Prostate gland (tissue), 2 donors: Measurements from ENCODE around the gene HCAR2. TPM values are rescaled to one million over a fixed set of nuclear protein-coding genes. Genes with fewer than 3 reads are reported as not detected.

Source experiments
- DNase-seq: peaks from one replicate; pipeline ENCODE4 v3.0.0-alpha.2; 2019; ENCODE audit warnings: low spot score
- H3K27ac ChIP-seq, 2 donors: fragments of 200-600 bp; sonication (generic); 2 replicates each; pipeline ENCODE4 v1.5.1; 2017 to 2019
- H3K27me3 ChIP-seq: fragments of 200-600 bp; sonication (generic); replicated peaks from 2 replicates; pipeline ENCODE4 v1.5.1; 2019; ENCODE audit not compliant: insufficient read depth
- H3K36me3 ChIP-seq, 2 donors: fragments of 200-600 bp; sonication (generic); 1 replicate in 1 of 2; 2 replicates in 1 of 2; pipeline versions ENCODE4 v1.5.1 to v1.8.1; 2017 to 2019
- H3K4me1 ChIP-seq: fragments of 200-600 bp; sonication (generic); replicated peaks from 2 replicates; pipeline ENCODE4 v1.5.1; 2019
- H3K4me3 ChIP-seq, 2 donors: fragments of 200-600 bp; sonication (generic); 2 replicates each; pipeline ENCODE4 v1.5.1; 2017 to 2019
- H3K9me3 ChIP-seq: fragments of 200-600 bp; sonication (generic); 2 replicates; pipeline ENCODE4 v1.5.1; 2017
- CTCF ChIP-seq, 4 experiments: fragments of 200-600 bp in 2 of 4; fragments of 450-650 bp in 2 of 4; sonication (generic) in 2 of 4; IDR thresholded peaks; 1 replicate in 3 of 4; 2 replicates in 1 of 4; pipeline ENCODE4 v1.5.1; 2016 to 2019; ENCODE audit warnings: antibody characterized with exemption in 4 of 4, mild to moderate bottlenecking in 2 of 4, moderate library complexity in 2 of 4
- POLR2A ChIP-seq: fragments of 450-650 bp; IDR thresholded peaks from one replicate; pipeline ENCODE4 v1.6.1; 2016; ENCODE audit warnings: antibody characterized with exemption, mild to moderate bottlenecking
- POLR2AphosphoS5 ChIP-seq: sonication (generic); formaldehyde crosslinking; IDR thresholded peaks from one replicate; pipeline ENCODE4 v1.6.1; 2017; ENCODE audit warnings: antibody characterized with exemption
- WGBS: methylation state at CpG from one replicate; pipeline ENCODE4 v1.1.5; 2018; 5-methylcytosine and 5-hydroxymethylcytosine counted together
- intact Hi-C: fragments of 100-400 bp; cut with DNase I; formaldehyde crosslinking; loops from one replicate; pipeline ENCODE4 v1.14.2; 2022
- total RNA-seq, 2 donors: library from RNA; depleted of rRNA; stranded (reverse); fragments of >200 nt; gene quantifications; one replicate each; pipeline ENCODE4 v1.1.0, GENCODE V29; 2016

HCAR2 gene
- total RNA-seq, 2 donors from 2014 or later = 1.6 to 2.7 TPM

GRCh38 chr12:122672515-122672914 is 30.6 kb downstream of the HCAR2 start:
- Histone ChIP-seq H3K4me1 (no peaks in the 10 kb centered on the region), H3K4me3 (no peak overlapping the region), H3K27me3 (no peaks in the 10 kb centered on the region), H3K27ac (no peak overlapping the region), H3K36me3 (no peaks in the 10 kb centered on the region), H3K9me3 (no peaks in the 10 kb centered on the region)
- 86% methylated on average over 2 of the region's 2 CpGs for WGBS
- intact Hi-C loops = no loop called here
- DNase-seq = no peak
- no peak for TF ChIP-seq CTCF (IDR thresholded peaks at IDR 0.05)
- TF ChIP-seq POLR2A = no peak
- no peak for TF ChIP-seq POLR2AphosphoS5

DNA sequence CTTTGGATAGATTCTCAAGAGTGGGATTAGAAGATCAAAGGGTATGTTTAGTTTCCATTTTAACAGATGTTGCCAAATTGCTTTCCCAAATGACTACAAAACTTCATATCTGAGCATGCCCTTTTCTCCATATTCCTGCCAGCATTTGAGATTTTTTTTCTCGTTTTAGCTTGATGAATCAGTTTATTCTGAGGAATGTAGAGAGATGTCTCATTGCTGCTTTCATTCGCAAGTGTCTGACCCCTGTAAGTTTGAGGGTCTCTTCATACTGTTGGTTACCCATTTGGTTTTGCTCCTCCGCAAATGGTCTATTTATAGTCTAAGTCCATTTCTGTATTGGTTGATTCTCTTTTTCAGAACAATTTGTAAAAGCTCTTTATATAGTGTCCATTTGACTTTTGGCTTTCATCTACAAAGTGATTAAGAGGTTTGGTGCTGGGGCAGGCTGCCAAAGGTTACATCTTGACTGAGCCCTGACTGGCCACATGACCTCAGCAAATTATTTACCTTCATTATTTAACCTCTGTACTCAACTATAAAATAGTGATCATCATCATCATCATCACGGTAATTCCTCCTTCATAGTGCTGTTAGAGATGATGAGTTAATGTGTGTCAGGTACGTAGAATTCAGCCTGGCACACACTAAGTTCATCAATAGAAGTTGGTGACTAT is 33.6 kb downstream of the HCAR2 start:
- DNase-seq = no peak
- no peaks in the 10 kb centered on the region for H3K9me3 ChIP-seq
- TF ChIP-seq POLR2A = no peak
- TF ChIP-seq POLR2AphosphoS5 = no peak
- no peak for TF ChIP-seq CTCF (IDR thresholded peaks at IDR 0.05)
- intact Hi-C loops = no loop called here
- no peak overlapping the region for H3K4me3 ChIP-seq
- no peaks in the 10 kb centered on the region for H3K4me1 ChIP-seq
- no peak overlapping the region for H3K27ac ChIP-seq
- no peaks in the 10 kb centered on the region for H3K27me3 ChIP-seq
- no peaks in the 10 kb centered on the region for H3K36me3 ChIP-seq
- 65% methylated on average over 5 of the region's 5 CpGs for WGBS

DNA sequence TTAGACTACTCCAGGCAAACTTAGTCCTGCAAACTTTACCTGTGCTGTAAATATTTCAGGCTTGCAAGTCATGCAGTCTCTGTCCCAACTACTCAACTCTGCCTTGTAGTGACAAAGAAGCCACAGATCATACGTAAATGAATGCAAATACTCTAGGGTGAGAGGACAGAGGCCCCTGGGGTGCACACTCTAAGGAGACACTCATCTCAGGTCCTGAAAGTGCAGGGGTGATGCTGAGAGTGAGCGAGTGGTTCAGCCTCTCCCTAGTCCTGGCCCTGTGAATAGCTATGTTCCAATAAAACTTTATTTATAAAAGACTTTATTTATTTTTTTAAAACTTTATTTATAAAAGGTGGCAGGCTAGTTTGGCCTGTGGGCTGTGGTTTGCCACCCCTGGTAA is 34.9 kb downstream of the HCAR2 start:
- 93% methylated on average over 2 of the region's 2 CpGs for WGBS
- TF ChIP-seq CTCF (IDR thresholded peaks at IDR 0.05) = no peak
- no peak for TF ChIP-seq POLR2AphosphoS5
- no peak for TF ChIP-seq POLR2A
- intact Hi-C loops = no loop called here
- no peaks in the 10 kb centered on the region for H3K9me3 ChIP-seq
- H3K4me1 ChIP-seq = no peaks in the 10 kb centered on the region
- no peak overlapping the region for H3K4me3 ChIP-seq
- DNase-seq = no peak
- H3K27me3 ChIP-seq = no peaks in the 10 kb centered on the region
- H3K27ac ChIP-seq = no peak overlapping the region
- H3K36me3 ChIP-seq = no peaks in the 10 kb centered on the region

DNA sequence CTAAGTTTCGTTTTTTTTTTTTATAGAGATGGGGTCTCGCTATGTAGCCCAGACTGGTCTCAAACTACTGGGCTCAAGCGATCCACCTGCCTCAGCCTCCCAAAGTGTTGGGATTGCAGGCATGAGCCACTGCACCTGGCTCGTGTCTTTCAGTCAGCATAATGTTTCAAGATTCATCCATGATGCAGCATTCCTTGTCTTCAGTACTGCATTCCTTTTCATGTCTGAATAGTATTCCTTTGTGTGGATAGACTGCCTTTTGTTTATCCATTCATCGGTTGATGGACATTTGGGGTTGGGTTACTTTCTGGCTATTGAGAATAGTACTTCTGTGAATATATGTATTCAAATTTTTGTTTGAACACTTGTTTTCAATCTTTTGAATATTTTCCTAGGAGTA is 37.4 kb downstream of the HCAR2 start:
- intact Hi-C loops = no loop called here
- H3K27me3 ChIP-seq = no peaks in the 10 kb centered on the region
- no peak overlapping the region for H3K4me3 ChIP-seq
- H3K27ac ChIP-seq = no peak overlapping the region
- TF ChIP-seq POLR2A (no peak), CTCF (IDR thresholded peaks at IDR 0.05) (no peak), POLR2AphosphoS5 (no peak)
- no peaks in the 10 kb centered on the region for H3K9me3 ChIP-seq
- H3K4me1 ChIP-seq = no peaks in the 10 kb centered on the region
- no peak for DNase-seq
- WGBS = 96% methylated on average over 5 of the region's 5 CpGs
- H3K36me3 ChIP-seq = no peaks in the 10 kb centered on the region

DNA sequence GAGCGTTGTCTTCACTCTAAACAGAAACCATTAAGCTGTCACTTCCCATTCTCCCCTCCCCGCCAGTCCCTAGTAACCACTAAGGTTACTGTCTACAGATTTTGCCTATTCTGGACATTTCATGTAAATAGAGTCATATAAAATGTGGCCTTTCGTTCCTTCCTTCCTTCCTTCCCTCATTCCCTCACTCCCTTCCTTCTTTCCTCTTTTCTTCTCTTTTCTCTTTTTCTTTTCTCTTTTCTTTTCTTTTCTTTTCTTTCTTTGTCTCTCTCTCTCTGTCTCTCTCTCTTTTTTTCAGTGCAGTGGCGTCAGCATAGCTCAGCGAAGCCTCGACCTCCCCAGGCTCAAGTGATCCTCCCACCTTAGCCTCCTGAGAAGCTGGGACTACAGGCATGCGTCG is 37.8 kb downstream of the HCAR2 start:
- Histone ChIP-seq H3K27me3 (no peaks in the 10 kb centered on the region), H3K27ac (no peak overlapping the region), H3K4me3 (no peak overlapping the region), H3K9me3 (no peaks in the 10 kb centered on the region), H3K36me3 (no peaks in the 10 kb centered on the region), H3K4me1 (no peaks in the 10 kb centered on the region)
- DNase-seq = no peak
- intact Hi-C loops = no loop called here
- TF ChIP-seq POLR2A (no peak), POLR2AphosphoS5 (no peak), CTCF (IDR thresholded peaks at IDR 0.05) (no peak)
- 81% methylated on average over 8 of the region's 8 CpGs for WGBS
